HL-60 (cell line): ENCODE data around the gene RAD23A.

Source experiments
- POLR2AphosphoS5 ChIP-seq: IDR thresholded peaks from 2 replicates; pipeline ENCODE4 v1.6.1; 2012; ENCODE audit warnings: low read depth
- TF ChIP-seq, protein P1 (sequence below): IDR thresholded peaks from 2 replicates; pipeline ENCODE4 v1.6.1; 2012; ENCODE audit warnings: low read depth; ENCODE audit not compliant: insufficient replicate concordance

- TF ChIP-seq POLR2AphosphoS5 = no peak
- TF ChIP-seq, protein P1, sequence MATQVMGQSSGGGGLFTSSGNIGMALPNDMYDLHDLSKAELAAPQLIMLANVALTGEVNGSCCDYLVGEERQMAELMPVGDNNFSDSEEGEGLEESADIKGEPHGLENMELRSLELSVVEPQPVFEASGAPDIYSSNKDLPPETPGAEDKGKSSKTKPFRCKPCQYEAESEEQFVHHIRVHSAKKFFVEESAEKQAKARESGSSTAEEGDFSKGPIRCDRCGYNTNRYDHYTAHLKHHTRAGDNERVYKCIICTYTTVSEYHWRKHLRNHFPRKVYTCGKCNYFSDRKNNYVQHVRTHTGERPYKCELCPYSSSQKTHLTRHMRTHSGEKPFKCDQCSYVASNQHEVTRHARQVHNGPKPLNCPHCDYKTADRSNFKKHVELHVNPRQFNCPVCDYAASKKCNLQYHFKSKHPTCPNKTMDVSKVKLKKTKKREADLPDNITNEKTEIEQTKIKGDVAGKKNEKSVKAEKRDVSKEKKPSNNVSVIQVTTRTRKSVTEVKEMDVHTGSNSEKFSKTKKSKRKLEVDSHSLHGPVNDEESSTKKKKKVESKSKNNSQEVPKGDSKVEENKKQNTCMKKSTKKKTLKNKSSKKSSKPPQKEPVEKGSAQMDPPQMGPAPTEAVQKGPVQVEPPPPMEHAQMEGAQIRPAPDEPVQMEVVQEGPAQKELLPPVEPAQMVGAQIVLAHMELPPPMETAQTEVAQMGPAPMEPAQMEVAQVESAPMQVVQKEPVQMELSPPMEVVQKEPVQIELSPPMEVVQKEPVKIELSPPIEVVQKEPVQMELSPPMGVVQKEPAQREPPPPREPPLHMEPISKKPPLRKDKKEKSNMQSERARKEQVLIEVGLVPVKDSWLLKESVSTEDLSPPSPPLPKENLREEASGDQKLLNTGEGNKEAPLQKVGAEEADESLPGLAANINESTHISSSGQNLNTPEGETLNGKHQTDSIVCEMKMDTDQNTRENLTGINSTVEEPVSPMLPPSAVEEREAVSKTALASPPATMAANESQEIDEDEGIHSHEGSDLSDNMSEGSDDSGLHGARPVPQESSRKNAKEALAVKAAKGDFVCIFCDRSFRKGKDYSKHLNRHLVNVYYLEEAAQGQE = no peak
Measured at GRCh38 chr19:12985049-12985776, 39.6 kb downstream of the RAD23A start.
